Mesenchymal stem cell (in vitro differentiated cells and primary cell): ENCODE data around the gene AFDN.
A peak's percentile ranks its signal among the peaks of the same experiment; 100 is the strongest.

Experiments
- DNase-seq: peaks from one replicate; pipeline ENCODE4 v3.0.0-alpha.2; 2013
- H2AFZ ChIP-seq: one replicate; pipeline ENCODE4 v1.6.1; 2013; ENCODE audit warnings: low read depth, mild to moderate bottlenecking, control low read depth, inconsistent platforms, low read length, moderate library complexity
- H2AK5ac ChIP-seq: 2 replicates; pipeline ENCODE4 v1.6.1; 2013; ENCODE audit warnings: low read length, moderate library complexity, mild to moderate bottlenecking, inconsistent platforms; ENCODE audit not compliant: severe bottlenecking
- H2BK120ac ChIP-seq: one replicate; pipeline ENCODE4 v1.6.1; 2013; ENCODE audit warnings: low read depth, mild to moderate bottlenecking, inconsistent platforms, low read length, moderate library complexity
- H2BK12ac ChIP-seq, 2 experiments: one replicate each; pipeline ENCODE4 v1.6.1; 2013; ENCODE audit warnings: inconsistent platforms in 2 of 2, low read length in 2 of 2, mild to moderate bottlenecking in 2 of 2, moderate library complexity in 2 of 2, control low read depth in 1 of 2
- H2BK15ac ChIP-seq: one replicate; pipeline ENCODE4 v1.6.1; 2013; ENCODE audit warnings: mild to moderate bottlenecking, low read depth, inconsistent platforms; ENCODE audit not compliant: poor library complexity, severe bottlenecking
- H2BK5ac ChIP-seq: 2 replicates; pipeline ENCODE4 v1.6.1; 2013; ENCODE audit warnings: low read depth, mild to moderate bottlenecking, low read length, control low read depth, inconsistent platforms; ENCODE audit not compliant: poor library complexity, severe bottlenecking
- H3K14ac ChIP-seq, 2 experiments: one replicate each; pipeline ENCODE4 v1.6.1; 2013; ENCODE audit warnings: inconsistent platforms in 2 of 2, low read length in 2 of 2, control low read depth in 1 of 2, mild to moderate bottlenecking in 1 of 2, moderate library complexity in 1 of 2
- H3K18ac ChIP-seq, 2 experiments: one replicate each; pipeline ENCODE4 v1.6.1; 2013; ENCODE audit warnings: inconsistent platforms in 2 of 2, low read length in 2 of 2, control low read depth in 1 of 2, low read depth in 1 of 2, mild to moderate bottlenecking in 1 of 2
- H3K23ac ChIP-seq, 2 experiments: one replicate each; pipeline ENCODE4 v1.6.1; 2013; ENCODE audit warnings: inconsistent platforms in 2 of 2, low read length in 2 of 2, mild to moderate bottlenecking in 2 of 2, moderate library complexity in 2 of 2, control low read depth in 1 of 2
- H3K27ac ChIP-seq: 2 replicates; pipeline ENCODE4 v1.5.1; 2013; ENCODE audit warnings: mild to moderate bottlenecking, moderate library complexity, low read length, control low read depth, inconsistent platforms; ENCODE audit not compliant: poor library complexity, severe bottlenecking
- H3K27me3 ChIP-seq, 2 experiments: 2 replicates each; pipeline versions ENCODE4 v1.6.1 to v1.7.0; 2013; ENCODE audit warnings: low read length in 2 of 2, mild to moderate bottlenecking in 2 of 2, moderate library complexity in 2 of 2, control low read depth in 1 of 2, inconsistent platforms in 1 of 2; ENCODE audit not compliant: control insufficient read depth in 1 of 2, insufficient read depth in 1 of 2
- H3K36me3 ChIP-seq, 2 experiments: 2 replicates each; pipeline versions ENCODE4 v1.6.1 to v1.7.0; 2013; ENCODE audit warnings: low read length in 2 of 2, control low read depth in 1 of 2, inconsistent platforms in 1 of 2, low read depth in 1 of 2, mild to moderate bottlenecking in 1 of 2; ENCODE audit not compliant: insufficient read depth in 2 of 2, control insufficient read depth in 1 of 2
- H3K4ac ChIP-seq, 2 experiments: one replicate each; pipeline ENCODE4 v1.6.1; 2013; ENCODE audit warnings: inconsistent platforms in 2 of 2, low read length in 2 of 2, mild to moderate bottlenecking in 2 of 2, moderate library complexity in 2 of 2, control low read depth in 1 of 2, low read depth in 1 of 2
- H3K4me1 ChIP-seq: 2 replicates; pipeline ENCODE4 v1.6.1; 2013; ENCODE audit warnings: low read depth, low read length, control low read depth; ENCODE audit not compliant: control insufficient read depth, insufficient read depth
- H3K4me2 ChIP-seq: 2 replicates; pipeline ENCODE4 v1.6.1; 2013; ENCODE audit warnings: low read length, mild to moderate bottlenecking, inconsistent platforms; ENCODE audit not compliant: poor library complexity, severe bottlenecking
- H3K4me3 ChIP-seq, 2 experiments: 2 replicates each; pipeline versions ENCODE4 v1.5.1 to v1.7.0; 2013; ENCODE audit warnings: low read length in 2 of 2, mild to moderate bottlenecking in 2 of 2, control low read depth in 1 of 2, low read depth in 1 of 2; ENCODE audit not compliant: insufficient read depth in 1 of 2
- H3K79me1 ChIP-seq: replicated peaks from 2 replicates; pipeline ENCODE4 v1.6.1; 2013; ENCODE audit warnings: mild to moderate bottlenecking, control low read depth, low read length, inconsistent platforms; ENCODE audit not compliant: poor library complexity, severe bottlenecking
- H3K9ac ChIP-seq: 2 replicates; pipeline ENCODE4 v1.7.0; 2013; ENCODE audit warnings: mild to moderate bottlenecking, low read length, moderate library complexity
- H3K9me3 ChIP-seq: 2 replicates; pipeline ENCODE4 v1.7.0; 2013; ENCODE audit warnings: mild to moderate bottlenecking, low read length; ENCODE audit not compliant: control insufficient read depth
- H4K8ac ChIP-seq: one replicate; pipeline ENCODE4 v1.6.1; 2013; ENCODE audit warnings: inconsistent platforms, mild to moderate bottlenecking, low read length, moderate library complexity
- H4K91ac ChIP-seq: one replicate; pipeline ENCODE4 v1.6.1; 2013; ENCODE audit warnings: mild to moderate bottlenecking, low read length, inconsistent platforms
- WGBS: methylation state at CpG from one replicate; pipeline ENCODE4 v1.1.7; 2013; ENCODE audit warnings: mixed read lengths; 5-methylcytosine and 5-hydroxymethylcytosine counted together

Gene AFDN

DNA sequence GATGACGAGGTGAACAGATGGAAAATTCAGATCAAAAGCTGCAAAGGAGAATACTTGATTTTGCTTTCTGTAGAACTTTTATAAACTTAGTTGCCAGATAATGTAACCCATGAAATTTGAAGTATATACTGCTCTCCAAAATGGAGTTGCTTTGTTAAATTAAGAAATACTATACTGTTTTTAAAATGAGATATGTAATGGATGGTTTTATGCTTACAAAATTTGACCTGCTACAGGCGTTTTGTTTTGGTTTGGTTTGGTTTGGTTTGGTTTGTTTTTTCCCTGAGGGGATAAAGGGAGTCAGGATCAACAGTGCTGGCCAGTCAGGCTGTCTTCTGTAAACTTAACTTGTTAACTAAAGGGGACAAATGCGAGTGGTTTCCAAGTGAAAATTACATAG lies 115.1 kb downstream of the AFDN start:
- no peak overlapping the region for H3K27ac ChIP-seq
- H3K18ac ChIP-seq = no peak overlapping the region
- H3K79me1 ChIP-seq = peaks cover 17% of the 10 kb centered on the region
- H3K27me3 ChIP-seq = no peaks in the 10 kb centered on the region
- no peak overlapping the region for H3K23ac ChIP-seq
- no peaks in the 10 kb centered on the region for H3K9me3 ChIP-seq
- no peak overlapping the region for H2BK120ac ChIP-seq
- no peak overlapping the region for H2AFZ ChIP-seq
- H4K8ac ChIP-seq = no peak overlapping the region
- 84% methylated on average over 2 of the region's 3 CpGs for WGBS
- H2BK12ac ChIP-seq = no peak overlapping the region
- no peak overlapping the region for H3K14ac ChIP-seq
- no peak overlapping the region for H3K4ac ChIP-seq
- no peak overlapping the region for H2AK5ac ChIP-seq
- no peak overlapping the region for H3K9ac ChIP-seq
- H3K36me3 ChIP-seq = peaks cover 6 to 39% of the 10 kb centered on the region in 2 experiments
- DNase-seq = no peak
- no peak overlapping the region for H4K91ac ChIP-seq
- H2BK5ac ChIP-seq = no peak overlapping the region
- no peak overlapping the region for H2BK15ac ChIP-seq
- H3K4me2 ChIP-seq = no peak overlapping the region
- H3K4me3 ChIP-seq = no peak overlapping the region
- H3K4me1 ChIP-seq = peaks cover 2% of the 10 kb centered on the region

DNA sequence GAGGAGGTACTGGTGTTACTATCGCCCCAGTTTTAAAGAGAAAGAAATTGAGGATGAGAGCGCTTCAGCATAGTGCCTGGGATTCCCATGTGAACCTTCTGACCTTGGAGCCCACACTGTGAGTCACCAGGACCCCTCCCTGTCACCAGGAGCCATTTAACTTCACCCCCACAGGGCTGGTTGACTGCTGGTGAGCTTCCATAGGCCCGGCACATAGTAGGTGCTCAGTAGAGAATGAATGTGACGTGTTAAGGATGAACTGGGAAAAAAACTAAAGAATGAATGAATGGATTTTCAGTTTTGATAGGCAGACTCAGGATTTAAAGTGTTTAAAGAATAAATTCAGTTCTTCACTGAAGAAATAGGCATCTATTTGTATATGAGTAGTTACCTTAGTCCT lies 117.4 kb downstream of the AFDN start:
- H3K36me3 ChIP-seq = peaks cover 6 to 52% of the 10 kb centered on the region in 2 experiments
- no peak overlapping the region for H3K23ac ChIP-seq
- no peak overlapping the region for H4K91ac ChIP-seq
- WGBS = 98% methylated on average over 4 of the region's 4 CpGs
- H3K79me1 ChIP-seq = peaks cover 12% of the 10 kb centered on the region
- no peak for DNase-seq
- no peak overlapping the region for H3K4me3 ChIP-seq
- no peak overlapping the region for H3K4ac ChIP-seq
- no peak overlapping the region for H3K18ac ChIP-seq
- no peaks in the 10 kb centered on the region for H3K27me3 ChIP-seq
- peaks cover 8% of the 10 kb centered on the region for H3K4me1 ChIP-seq
- H2BK120ac ChIP-seq = no peak overlapping the region
- H4K8ac ChIP-seq = no peak overlapping the region
- no peak overlapping the region for H2BK15ac ChIP-seq
- no peak overlapping the region for H2AFZ ChIP-seq
- no peaks in the 10 kb centered on the region for H3K9me3 ChIP-seq
- H3K4me2 ChIP-seq = no peak overlapping the region
- no peak overlapping the region for H2BK5ac ChIP-seq
- peak overlapping the region; percentile 3 for H2AK5ac ChIP-seq
- H3K9ac ChIP-seq = no peak overlapping the region
- no peak overlapping the region for H2BK12ac ChIP-seq
- no peak overlapping the region for H3K27ac ChIP-seq
- no peak overlapping the region for H3K14ac ChIP-seq

DNA sequence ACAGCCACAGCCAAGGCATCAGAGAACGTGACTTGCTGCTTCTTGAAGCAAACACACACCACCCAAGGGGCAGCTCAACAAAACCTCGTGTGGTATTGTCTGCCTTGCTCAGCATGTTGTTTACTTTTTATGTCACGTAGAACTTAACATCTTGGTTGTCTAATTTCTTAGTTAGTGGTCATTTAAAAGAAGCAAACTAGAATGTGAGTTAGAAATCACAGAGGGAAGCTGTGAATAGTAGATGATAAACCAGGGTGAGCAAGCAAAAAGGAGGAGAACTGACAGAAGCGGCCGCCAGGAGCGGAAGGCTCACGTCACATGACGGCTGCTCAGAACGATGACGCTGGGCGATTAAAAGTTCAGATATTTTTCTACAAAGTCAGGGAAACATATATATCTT lies 119.3 kb downstream of the AFDN start:
- Histone ChIP-seq H3K18ac (no peak overlapping the region), H2BK12ac (no peak overlapping the region), H3K14ac (no peak overlapping the region), H3K36me3 (peaks cover 11 to 70% of the 10 kb centered on the region in 2 experiments), H2BK120ac (no peak overlapping the region), H4K91ac (no peak overlapping the region), H3K23ac (no peak overlapping the region), H3K4me2 (no peak overlapping the region), H3K27ac (peak overlapping the region; percentile 78), H3K4me1 (peaks cover 13% of the 10 kb centered on the region), H3K4me3 (no peak overlapping the region), H3K9me3 (no peaks in the 10 kb centered on the region), H3K79me1 (peaks cover 7% of the 10 kb centered on the region), H2BK15ac (no peak overlapping the region), H4K8ac (no peak overlapping the region), H3K27me3 (no peaks in the 10 kb centered on the region), H2BK5ac (no peak overlapping the region), H3K9ac (no peak overlapping the region), H3K4ac (no peak overlapping the region), H2AFZ (no peak overlapping the region), H2AK5ac (no peak overlapping the region)
- WGBS = 88% methylated on average over 7 of the region's 11 CpGs
- DNase-seq = no peak

DNA sequence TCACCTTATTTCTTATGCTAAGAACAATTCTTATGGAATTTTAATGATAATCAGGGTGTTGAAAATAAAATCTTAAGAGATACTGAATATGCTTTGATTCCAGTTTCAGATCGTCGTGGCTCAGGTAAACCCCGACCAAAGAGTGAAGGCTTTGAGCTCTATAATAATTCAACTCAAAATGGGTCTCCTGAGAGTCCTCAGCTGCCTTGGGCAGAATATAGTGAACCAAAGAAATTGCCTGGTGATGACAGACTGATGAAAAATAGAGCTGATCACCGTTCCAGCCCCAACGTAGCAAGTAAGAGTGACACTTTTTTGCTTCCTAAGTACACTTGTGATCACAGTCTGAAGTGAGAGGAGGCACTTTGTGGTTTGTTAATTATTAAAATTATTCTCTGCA lies 119.9 kb downstream of the AFDN start:
- Histone ChIP-seq H4K91ac (no peak overlapping the region), H3K18ac (no peak overlapping the region), H3K9ac (no peak overlapping the region), H3K23ac (no peak overlapping the region), H2AK5ac (peak overlapping the region; percentile 86), H3K36me3 (peaks cover 17 to 76% of the 10 kb centered on the region in 2 experiments), H2BK12ac (no peak overlapping the region), H3K27me3 (no peaks in the 10 kb centered on the region), H2BK15ac (no peak overlapping the region), H3K4me3 (no peak overlapping the region), H4K8ac (no peak overlapping the region), H2BK120ac (no peak overlapping the region), H3K27ac (peak overlapping the region; percentile 70), H3K4me2 (peak overlapping the region; percentile 72), H3K79me1 (peaks cover 13% of the 10 kb centered on the region), H2BK5ac (no peak overlapping the region), H3K4ac (no peak overlapping the region), H3K4me1 (peaks cover 16% of the 10 kb centered on the region), H2AFZ (no peak overlapping the region), H3K9me3 (no peaks in the 10 kb centered on the region), H3K14ac (no peak overlapping the region)
- 91% methylated on average over 5 of the region's 5 CpGs for WGBS
- no peak for DNase-seq
